Measurements from ENCODE around the gene EIF5AL1.
"Not testable (repeated sequence)": the region's sequence is repeated elsewhere in the genome, so short reads cannot be mapped to it uniquely, and the experiment has no call there.

The EIF5AL1 gene

GRCh38 chr10:79511891-79512583, at the start of gene EIF5AL1:
Gene EIF5AL1 (plus strand): TSS chr10:79512533. CDS start chr10:79512650, 117 bp downstream.
- not testable (repeated sequence) for DNase-seq

- no peak for DNase-seq
These were observed 48.5 kb upstream of the EIF5AL1 start for GRCh38 chr10:79463578-79464496.

- no peak for DNase-seq
These were observed 47.0 kb upstream of the EIF5AL1 start for GRCh38 chr10:79465341-79465740.

- DNase-seq: no peak
These were observed 44.2 kb upstream of the EIF5AL1 start for GRCh38 chr10:79468015-79468560.

GRCh38 chr10:79468841-79469585, 43.3 kb upstream of the EIF5AL1 start:
- DNase-seq: no peak

GRCh38 chr10:79470096-79470495, 42.2 kb upstream of the EIF5AL1 start:
- DNase-seq: no peak

DNA sequence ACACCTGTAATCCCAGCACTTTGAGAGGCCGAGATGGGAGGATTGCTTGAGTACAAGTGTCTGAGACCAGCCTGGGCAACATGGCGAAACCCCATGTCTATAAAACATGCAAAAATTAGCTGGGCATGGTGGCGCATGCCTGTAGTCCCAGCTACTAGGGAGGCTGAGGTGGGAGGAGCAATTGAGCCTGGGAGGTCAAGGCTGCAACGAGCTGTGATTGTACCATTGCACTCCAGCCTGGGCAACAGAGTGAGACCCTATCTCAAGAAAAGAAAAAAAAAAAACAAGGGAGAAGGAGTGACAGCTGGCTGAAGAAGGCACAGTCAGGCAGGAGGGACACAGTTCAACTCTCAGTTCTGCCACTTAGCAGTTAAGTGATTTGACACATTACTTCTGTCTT, 40.6 kb upstream of the EIF5AL1 start:
- DNase-seq: no peak

DNA sequence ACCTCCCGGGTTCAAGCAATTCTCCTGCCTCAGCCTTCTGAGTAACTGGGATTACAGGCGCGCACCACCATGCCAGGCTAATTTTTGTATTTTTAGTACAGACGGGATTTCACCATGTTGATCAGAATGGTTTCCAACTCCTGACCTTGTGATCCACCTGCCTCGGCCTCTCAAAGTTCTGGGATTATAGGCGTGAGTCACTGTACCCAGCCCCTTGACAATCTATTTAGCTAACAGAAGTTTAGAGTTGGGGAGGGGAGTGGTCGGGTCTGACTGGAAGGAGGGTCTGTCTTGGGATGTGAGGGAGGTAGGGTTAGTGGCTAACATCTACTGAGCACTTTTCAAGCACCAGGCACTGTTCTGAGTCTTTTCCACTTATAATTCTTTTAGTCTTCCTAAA, 39.9 kb upstream of the EIF5AL1 start:
- no peak for DNase-seq

- DNase-seq: no peak
These were observed 39.4 kb upstream of the EIF5AL1 start for GRCh38 chr10:79472951-79473350.

DNA sequence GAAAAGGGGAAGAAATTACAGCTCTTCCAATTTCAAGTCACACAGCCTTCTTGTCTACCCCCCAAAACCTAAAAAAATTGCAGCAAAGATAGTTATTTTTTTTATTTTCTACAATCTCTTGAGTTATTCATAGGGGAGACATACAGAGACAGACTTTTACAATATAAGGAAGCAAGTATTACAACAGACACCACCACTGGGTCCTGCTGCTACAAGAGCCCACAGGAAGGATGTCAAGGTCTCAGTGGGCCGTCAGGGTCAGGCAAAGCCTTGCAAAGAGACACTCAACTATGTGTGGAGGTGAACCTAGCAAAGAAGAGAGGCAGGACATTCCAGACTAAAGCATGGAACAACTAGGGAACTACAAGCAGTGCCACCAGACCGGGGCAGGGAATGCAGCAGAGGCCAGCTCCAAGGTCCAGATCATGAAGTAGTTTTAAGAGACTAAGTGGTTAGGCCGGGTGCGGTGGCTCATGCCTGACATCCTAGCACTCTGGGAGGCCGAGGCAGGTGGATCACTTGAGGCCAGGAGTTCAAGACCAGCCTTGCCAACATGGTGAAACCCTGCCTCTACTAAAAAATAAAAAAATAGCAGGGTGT, 38.7 kb upstream of the EIF5AL1 start:
- DNase-seq: no peak

GRCh38 chr10:79475119-79475653, 37.1 kb upstream of the EIF5AL1 start:
- DNase-seq: no peak

DNA sequence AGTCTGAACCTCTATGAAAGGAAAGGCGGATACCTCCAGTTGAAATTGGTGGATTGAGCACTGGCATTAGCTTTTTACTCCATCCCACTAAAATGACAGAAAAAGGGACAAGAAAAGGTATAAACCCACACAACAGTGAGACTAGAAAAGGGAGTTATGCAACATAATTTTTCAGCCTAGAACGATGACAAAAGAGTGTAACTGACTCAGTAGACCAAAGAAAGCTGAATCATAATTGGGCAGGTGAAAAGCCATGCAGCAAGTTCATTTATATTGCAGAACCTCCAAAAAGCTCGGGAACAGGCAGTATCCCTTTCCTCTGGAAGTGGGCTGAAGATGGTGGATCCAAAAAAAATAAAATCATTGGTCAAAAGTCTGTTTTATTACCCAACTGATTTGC, 36.5 kb upstream of the EIF5AL1 start:
- DNase-seq: no peak

DNA sequence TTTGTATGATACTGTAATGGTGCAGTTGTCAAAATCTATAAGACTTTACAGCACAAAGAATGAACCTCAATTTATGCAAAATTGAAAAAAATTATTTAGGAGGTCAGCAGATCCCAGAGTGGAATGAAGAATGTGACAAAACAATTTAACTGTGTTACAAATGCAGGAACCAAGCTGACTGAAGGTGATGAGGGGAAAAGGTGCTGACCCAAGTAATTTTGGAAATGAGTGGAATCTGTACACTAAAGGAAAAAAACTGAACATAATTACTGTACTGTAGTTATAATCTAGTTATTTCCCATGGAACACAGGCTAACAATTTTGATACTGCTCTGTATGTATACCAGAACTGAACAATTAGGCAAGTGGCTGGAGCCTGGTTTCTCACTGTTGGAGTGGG, 35.7 kb upstream of the EIF5AL1 start:
- no peak for DNase-seq

DNA sequence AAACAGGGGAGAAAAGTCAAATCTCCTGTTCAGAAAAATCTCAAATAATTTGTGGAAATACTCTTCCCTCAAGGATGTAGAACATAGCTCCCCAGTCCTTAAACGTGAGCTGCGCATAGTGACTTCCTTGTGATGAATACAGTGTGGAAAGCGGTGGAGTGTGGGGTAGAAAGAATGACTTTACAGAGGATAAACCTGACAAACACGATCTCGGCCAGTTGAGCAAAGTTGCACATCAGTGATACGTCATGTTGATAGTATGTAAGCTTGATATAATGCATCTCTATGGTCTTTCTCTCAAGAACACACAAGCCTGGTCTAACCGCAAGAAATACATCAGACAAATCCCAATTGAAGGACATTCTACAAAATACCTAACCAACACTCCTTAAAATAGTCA, 34.9 kb upstream of the EIF5AL1 start:
- DNase-seq: no peak

- no peak for DNase-seq
These were observed 32.9 kb upstream of the EIF5AL1 start for GRCh38 chr10:79479283-79479909.

DNA sequence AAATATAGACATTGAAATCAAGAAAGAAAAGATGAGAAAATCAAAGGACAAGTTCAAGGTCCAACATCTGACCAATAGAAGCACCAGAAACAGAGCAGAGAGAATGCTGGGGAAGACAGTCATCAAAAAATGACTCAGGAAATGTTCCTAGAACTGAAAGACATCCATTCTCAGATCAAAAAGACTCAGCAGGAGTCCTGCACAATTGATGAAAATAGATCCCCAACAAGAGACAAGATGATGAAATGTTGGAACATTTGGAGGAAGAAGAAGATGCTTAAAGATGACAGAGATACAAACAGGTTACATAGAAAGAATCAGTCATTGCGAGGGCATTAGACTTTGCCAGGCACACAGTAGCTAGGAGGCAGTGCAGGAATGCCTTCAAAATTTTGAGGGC, 30.0 kb upstream of the EIF5AL1 start:
- DNase-seq: no peak

GRCh38 chr10:79482741-79483140, 29.6 kb upstream of the EIF5AL1 start:
- DNase-seq: no peak

DNA sequence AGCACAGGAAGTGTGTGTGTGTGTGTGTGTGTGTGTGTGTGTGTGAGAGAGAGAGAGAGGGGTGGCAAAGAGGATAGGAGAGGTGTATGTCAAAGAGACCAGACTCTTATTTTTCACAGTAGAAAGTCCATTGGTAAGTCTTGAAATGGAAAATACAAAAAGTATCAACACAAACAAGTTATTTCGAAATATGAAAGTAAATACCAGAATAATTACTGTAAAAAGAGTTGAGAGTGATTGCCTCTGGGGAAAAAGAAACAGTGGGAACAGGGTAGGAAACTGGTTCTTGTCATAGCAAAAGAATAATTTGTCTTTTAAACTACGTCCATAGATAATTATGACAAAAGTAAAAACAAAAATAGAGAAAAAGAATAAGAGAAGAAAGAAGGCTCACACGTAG, 29.0 kb upstream of the EIF5AL1 start:
- DNase-seq: no peak

- no peak for DNase-seq
These were observed 28.4 kb upstream of the EIF5AL1 start for GRCh38 chr10:79483948-79484347.

- no peak for DNase-seq
These were observed 27.9 kb upstream of the EIF5AL1 start for GRCh38 chr10:79484476-79484875.

Data from amygdala (tissue), 56 donors.